Osteocyte (in vitro differentiated cells): Measurements from ENCODE around the gene PHEX. TPM values are rescaled to one million over a fixed set of nuclear protein-coding genes. Genes with fewer than 3 reads are reported as not detected.

ENCODE experiments used
- DNase-seq: peaks from one replicate; pipeline ENCODE4 v3.0.0; 2021; ENCODE audit warnings: mixed read lengths; ENCODE audit not compliant: unreplicated experiment; ENCODE audit errors: extremely low spot score
- H3K27ac Mint-ChIP-seq: one replicate; pipeline ENCODE4 v1.8.0; 2021; ENCODE audit warnings: mild to moderate bottlenecking, mixed read lengths; ENCODE audit not compliant: unreplicated experiment
- H3K27me3 Mint-ChIP-seq: one replicate; pipeline ENCODE4 v1.8.0; 2021; ENCODE audit warnings: mixed read lengths; ENCODE audit not compliant: unreplicated experiment
- H3K36me3 Mint-ChIP-seq: one replicate; pipeline ENCODE4 v1.8.0; 2021; ENCODE audit warnings: mixed read lengths; ENCODE audit not compliant: unreplicated experiment
- H3K4me1 Mint-ChIP-seq: one replicate; pipeline ENCODE4 v1.8.0; 2021; ENCODE audit warnings: mixed read lengths; ENCODE audit not compliant: unreplicated experiment
- H3K4me3 Mint-ChIP-seq: one replicate; pipeline ENCODE4 v1.8.0; 2021; ENCODE audit warnings: mild to moderate bottlenecking, moderate library complexity, mixed read lengths; ENCODE audit not compliant: unreplicated experiment
- H3K9me3 Mint-ChIP-seq: one replicate; pipeline ENCODE4 v1.8.0; 2021; ENCODE audit warnings: mixed read lengths; ENCODE audit not compliant: unreplicated experiment
- CTCF ChIP-seq: fragments of 200-600 bp; sonication (generic); IDR thresholded peaks from 2 replicates; pipeline ENCODE4 v1.5.0; 2021; ENCODE audit warnings: antibody characterized with exemption, mild to moderate bottlenecking, moderate library complexity
- total RNA-seq: library from RNA; stranded (reverse); gene quantifications from 2 replicates; pipeline ENCODE4 v1.2.1, GENCODE V29; 2021

The PHEX gene
- total RNA-seq, 1 donor from 2014 or later, result 1.6 TPM

GRCh38 chrX:22037225-22037624 lies 5.1 kb downstream of the PHEX start:
- no peak overlapping the region for H3K27ac Mint-ChIP-seq
- H3K36me3 Mint-ChIP-seq, result no peaks in the 10 kb centered on the region
- H3K9me3 Mint-ChIP-seq, result no peaks in the 10 kb centered on the region
- peaks cover 11% of the 10 kb centered on the region for H3K4me1 Mint-ChIP-seq
- TF ChIP-seq CTCF, result no peak
- H3K27me3 Mint-ChIP-seq, result no peaks in the 10 kb centered on the region
- no peak for DNase-seq
- H3K4me3 Mint-ChIP-seq, result no peak overlapping the region

DNA sequence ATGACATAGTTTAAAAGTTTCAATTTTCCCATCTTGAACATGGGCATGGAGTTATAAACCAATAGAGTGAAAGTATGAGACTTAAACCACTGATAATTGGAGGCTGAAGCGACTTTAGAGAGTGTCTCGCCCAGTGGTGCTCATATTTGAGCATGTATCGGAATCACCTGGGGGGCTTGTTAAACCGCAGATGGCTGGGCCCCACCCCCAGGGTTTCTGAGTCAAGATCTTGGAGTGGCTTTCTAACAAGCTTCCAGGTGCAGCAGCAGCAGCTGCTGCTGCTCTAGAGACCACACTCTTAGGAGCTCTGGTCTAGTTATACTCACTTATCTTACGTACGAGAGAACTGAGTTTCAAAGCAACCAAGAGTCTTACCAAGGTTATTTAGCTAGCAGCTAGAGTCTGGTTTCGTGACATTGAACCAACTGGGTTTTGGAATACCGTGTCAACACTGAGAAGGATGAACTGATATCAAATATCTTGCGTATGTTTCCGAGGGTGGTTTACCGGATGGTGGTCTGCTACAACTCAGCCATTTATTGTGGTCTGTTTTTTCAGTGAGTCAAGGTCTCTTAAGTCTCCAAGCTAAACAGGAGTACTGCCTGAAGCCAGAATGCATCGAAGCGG lies 5.9 kb downstream of the PHEX start:
- Mint-ChIP-seq H3K4me1 (peaks cover 11% of the 10 kb centered on the region), H3K36me3 (no peaks in the 10 kb centered on the region), H3K9me3 (no peaks in the 10 kb centered on the region), H3K4me3 (no peak overlapping the region), H3K27me3 (no peaks in the 10 kb centered on the region), H3K27ac (no peak overlapping the region)
- no peak for TF ChIP-seq CTCF
- DNase-seq, result no peak

DNA sequence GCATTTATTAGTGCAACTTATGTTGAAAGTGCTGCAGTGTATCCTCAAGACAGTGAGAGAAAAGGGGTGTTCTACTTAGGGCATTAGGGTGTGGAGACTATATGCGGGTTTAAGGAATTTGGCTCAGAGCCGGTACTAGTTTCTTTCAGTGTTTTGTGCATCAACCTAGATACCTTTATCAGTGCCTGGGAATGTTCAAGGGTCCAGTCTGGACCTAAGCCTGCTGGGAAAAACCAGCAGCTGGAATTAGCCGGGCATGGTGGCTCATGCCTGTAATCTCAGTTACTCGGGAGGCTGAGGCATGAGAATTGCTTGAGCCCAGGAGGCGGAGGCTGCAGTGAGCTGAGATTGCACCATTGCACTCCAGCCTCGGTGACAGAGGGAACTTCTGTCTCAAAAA lies 7.4 kb downstream of the PHEX start:
- Mint-ChIP-seq H3K9me3 (no peaks in the 10 kb centered on the region), H3K36me3 (no peaks in the 10 kb centered on the region), H3K27ac (no peak overlapping the region), H3K4me3 (no peak overlapping the region), H3K4me1 (peaks cover 11% of the 10 kb centered on the region), H3K27me3 (no peaks in the 10 kb centered on the region)
- DNase-seq, result no peak
- TF ChIP-seq CTCF, result no peak

GRCh38 chrX:22040184-22040583 lies 8.1 kb downstream of the PHEX start:
- no peak for TF ChIP-seq CTCF

GRCh38 chrX:22041907-22042530 lies 9.9 kb downstream of the PHEX start:
- no peak for TF ChIP-seq CTCF
- Mint-ChIP-seq H3K9me3 (no peaks in the 10 kb centered on the region), H3K4me1 (peaks cover 11% of the 10 kb centered on the region), H3K4me3 (no peak overlapping the region), H3K27me3 (no peaks in the 10 kb centered on the region), H3K36me3 (no peaks in the 10 kb centered on the region), H3K27ac (no peak overlapping the region)
- DNase-seq, result no peak

More at GRCh38 chrX:22040184-22040583, 8.1 kb downstream of the PHEX start:
- H3K27me3 Mint-ChIP-seq, result no peaks in the 10 kb centered on the region
- no peak for DNase-seq
- H3K9me3 Mint-ChIP-seq, result no peaks in the 10 kb centered on the region
- H3K4me1 Mint-ChIP-seq, result peaks cover 11% of the 10 kb centered on the region
- H3K36me3 Mint-ChIP-seq, result no peaks in the 10 kb centered on the region
- H3K27ac Mint-ChIP-seq, result no peak overlapping the region
- H3K4me3 Mint-ChIP-seq, result no peak overlapping the region
